ENCODE measurements around the gene GRAMD2B.
A peak's percentile ranks its signal among the peaks of the same experiment; 100 is the strongest.

GRAMD2B gene

DNA sequence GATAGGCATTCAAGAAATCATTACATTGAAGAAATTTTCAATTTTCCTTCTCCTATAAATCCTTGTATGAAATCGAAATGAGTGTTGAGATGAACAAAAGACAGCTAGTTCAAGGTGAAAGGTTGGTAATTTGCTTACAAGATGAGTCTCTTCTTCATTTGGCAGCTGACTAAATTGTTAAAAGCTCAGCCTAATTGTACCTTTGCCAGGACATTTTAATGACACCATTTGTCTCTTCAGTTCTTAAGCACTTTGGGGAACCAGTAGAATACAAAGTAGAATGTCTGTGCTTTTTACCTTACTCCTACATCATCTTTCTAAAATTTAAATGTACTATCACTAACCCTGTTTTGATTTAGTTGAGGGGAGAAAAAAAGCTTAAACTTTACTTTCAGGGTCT lies 59.4 kb downstream of the GRAMD2B start:
- DNase-seq, result no peak

- DNase-seq, result no peak
These were observed 59.9 kb downstream of the GRAMD2B start for GRCh38 chr5:126483156-126483555.

GRCh38 chr5:126484253-126484652 lies 61.0 kb downstream of the GRAMD2B start:
- no peak for DNase-seq

GRCh38 chr5:126486332-126486731 lies 63.1 kb downstream of the GRAMD2B start:
- no peak for DNase-seq

- no peak for DNase-seq
These were observed 64.4 kb downstream of the GRAMD2B start for GRCh38 chr5:126487596-126487995.

GRCh38 chr5:126488443-126489065 lies 65.3 kb downstream of the GRAMD2B start:
- DNase-seq, result no peak

GRCh38 chr5:126490167-126490940 lies 67.1 kb downstream of the GRAMD2B start:
- no peak for DNase-seq

- peak in 1 of 2 donors; percentile 14 for DNase-seq
These were observed 69.7 kb downstream of the GRAMD2B start for GRCh38 chr5:126492939-126493338.

DNA sequence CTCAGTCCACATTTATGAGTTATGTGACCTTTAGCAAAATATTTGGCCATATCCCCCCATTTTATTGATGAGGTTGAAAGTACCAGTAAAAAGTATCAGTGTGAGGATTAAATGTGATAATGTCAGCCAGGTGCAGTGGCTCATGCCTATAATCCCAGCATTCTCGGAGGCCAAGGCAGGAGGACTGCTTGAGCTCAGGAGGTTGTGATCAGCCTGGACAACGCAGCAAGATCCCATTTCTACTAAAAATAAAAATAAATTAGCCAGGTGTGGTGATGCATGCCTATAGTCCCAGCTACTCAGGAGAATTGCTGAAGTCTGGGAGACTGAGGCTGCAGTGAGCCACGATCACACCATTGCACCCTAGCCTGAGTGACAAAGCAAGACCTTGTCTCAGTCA lies 71.2 kb downstream of the GRAMD2B start:
- DNase-seq, result no peak

- no peak for DNase-seq
These were observed 74.3 kb downstream of the GRAMD2B start for GRCh38 chr5:126497506-126497905.

GRCh38 chr5:126499278-126499677 lies 76.1 kb downstream of the GRAMD2B start:
- DNase-seq, result no peak

DNA sequence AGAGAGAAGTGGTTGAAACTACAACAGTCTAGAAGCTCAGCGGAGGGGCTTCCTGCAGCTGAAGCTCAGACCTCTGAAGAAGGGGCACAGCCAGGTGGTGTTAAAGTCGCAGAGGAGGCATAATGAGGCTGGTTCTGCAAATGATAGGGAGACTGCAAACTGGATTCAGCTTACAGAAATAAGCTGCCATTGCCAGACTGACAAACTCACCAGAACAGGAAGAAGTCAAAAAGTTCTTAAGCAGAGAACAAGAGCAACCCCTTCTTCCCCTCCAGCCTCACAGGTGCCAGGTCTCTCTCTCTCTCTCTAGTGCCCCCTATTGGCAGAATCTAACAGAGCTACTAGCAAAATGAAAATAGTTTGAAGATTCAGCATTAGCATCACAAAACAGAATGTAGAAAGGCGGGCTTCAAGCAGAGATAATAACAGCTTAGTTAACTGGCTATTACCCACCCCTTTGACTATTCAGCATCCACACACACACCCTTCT lies 76.7 kb downstream of the GRAMD2B start:
- peak; percentile 20 to 61 for DNase-seq

- DNase-seq, result no peak
These were observed 78.2 kb downstream of the GRAMD2B start for GRCh38 chr5:126501448-126501847.

- no peak for DNase-seq
These were observed 80.4 kb downstream of the GRAMD2B start for GRCh38 chr5:126503602-126504104.

- DNase-seq, result no peak
These were observed 82.9 kb downstream of the GRAMD2B start for GRCh38 chr5:126506079-126506478.

DNA sequence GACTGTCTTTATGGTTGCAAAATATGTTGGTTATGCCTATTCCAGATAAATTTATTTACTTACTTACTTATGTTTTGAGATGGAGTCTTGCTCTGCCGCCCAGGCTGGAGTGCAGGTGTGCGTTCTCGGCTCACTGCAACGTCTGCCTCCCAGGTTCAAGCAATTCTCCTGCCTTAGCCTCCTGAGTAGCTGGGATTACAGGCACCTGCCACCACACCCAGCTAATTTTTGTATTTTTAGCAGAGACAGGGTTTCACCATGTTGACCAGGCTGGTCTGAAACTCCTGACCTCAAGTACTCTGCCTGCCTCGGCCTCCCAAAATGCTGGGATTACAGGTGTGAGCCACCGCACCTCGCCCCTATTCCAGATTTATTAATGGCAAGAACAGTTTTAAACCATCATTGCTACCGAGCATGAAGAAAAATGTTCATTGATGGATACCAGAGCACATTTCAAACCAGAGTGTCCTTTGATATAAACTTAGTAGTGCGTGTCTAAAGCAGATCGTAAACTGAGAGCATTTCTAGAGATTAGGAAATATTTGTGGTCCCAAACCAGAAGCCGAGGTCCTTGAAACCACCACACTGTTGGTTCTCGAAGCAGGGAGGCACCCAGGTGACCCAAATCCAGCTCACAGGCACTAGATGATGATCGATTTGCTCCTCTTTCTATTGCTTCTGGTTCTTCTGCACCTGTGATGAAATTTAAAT lies 85.2 kb downstream of the GRAMD2B start:
- no peak for DNase-seq

GRCh38 chr5:126508962-126509279 lies 85.7 kb downstream of the GRAMD2B start:
- peak in 1 of 2 donors; percentile 24 for DNase-seq

GRCh38 chr5:126509339-126509738 lies 86.1 kb downstream of the GRAMD2B start:
- no peak for DNase-seq

- no peak for DNase-seq
These were observed 88.8 kb downstream of the GRAMD2B start for GRCh38 chr5:126511961-126512360.

DNA sequence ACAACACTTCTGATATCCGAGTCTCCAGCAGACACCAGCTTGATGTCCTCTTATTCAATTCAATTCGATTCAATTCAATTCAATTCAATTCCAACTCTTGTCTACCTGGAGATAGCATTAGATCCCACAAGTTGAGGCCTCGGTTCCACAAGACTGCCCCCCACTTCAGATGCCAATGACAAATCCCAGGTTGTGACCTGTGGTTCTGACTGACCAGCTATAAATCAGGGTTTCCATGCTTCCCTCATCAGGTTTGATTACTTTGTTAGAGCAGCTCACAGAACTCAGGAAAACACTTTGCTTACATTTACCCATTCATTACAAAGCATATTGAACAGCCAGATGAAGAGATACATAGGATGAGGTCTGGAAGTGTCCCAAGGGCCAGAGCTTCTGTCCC lies 89.2 kb downstream of the GRAMD2B start:
- DNase-seq, result no peak

DNA sequence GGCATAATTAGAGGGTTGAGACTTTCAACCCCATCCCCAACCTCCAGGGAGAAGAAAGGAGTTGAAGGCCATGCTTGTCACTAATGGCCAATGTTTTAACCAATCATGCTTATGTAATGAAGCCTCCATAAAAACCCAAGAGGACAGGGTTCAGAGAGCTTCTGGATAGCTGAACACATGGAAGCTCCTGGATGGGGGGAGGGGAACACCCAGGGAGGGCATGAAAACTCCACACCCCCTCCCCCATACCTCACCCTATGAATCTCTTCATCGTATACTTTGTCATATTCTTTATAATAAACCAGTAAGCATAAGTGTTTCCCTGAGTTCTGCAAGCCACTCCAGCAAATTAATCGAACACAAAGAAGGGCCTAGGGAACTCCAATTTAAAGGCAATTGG lies 90.1 kb downstream of the GRAMD2B start:
- no peak for DNase-seq

DNA sequence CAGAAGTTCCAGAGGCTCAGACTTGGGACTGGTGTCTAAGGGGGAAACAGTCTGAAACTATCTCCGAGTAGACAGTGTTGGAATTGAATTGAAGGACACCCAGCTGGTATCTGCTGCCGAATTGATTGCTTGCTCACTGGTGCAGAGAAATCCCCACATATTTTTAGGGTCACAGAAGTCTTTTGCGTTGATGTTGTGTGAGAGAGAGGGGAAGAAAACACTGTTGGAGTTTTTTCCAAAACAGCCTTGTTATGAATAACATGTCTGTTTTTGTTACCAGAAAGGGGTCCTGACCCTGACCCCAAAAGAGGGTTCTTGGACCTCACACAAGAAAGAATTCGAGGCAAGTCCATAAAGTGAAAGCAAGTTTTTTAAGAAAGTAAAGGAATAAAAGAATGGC lies 90.5 kb downstream of the GRAMD2B start:
- no peak for DNase-seq

DNA sequence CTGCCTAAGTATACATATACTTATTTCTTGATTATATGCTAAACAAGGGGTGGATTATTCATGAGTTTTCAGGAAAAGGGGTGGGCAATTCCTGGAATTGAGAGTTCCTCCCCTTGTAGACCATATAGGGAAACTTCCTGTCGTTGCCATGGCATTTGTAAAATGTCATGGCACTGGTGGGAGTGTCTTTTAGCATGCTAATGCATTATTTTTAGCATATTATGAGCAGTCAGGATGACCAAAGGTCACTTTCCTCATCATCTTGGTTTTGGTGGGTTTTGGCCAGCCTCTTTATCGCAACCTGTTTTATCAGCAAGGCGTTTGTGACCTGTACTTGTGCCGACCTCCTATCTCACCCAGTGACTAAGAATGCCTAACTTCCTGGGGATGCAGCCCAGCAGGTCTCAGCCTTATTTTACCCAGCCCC lies 90.9 kb downstream of the GRAMD2B start:
- DNase-seq, result no peak

Data from CD4-positive, alpha-beta T cell treated with Interleukin-1 beta for 1 hour (primary cell).